ENCODE measurements around the gene RAPGEF2. TPM values are rescaled to one million over a fixed set of nuclear protein-coding genes. Genes with fewer than 3 reads are reported as not detected.
A peak's percentile ranks its signal among the peaks of the same experiment; 100 is the strongest.

RAPGEF2 gene
- total and polyA plus RNA-seq, 2 experiments from 2014 or later: 17.3 to 96.0 TPM

- Histone ChIP-seq H3K36me3 (peaks cover 6% of the 10 kb centered on the region), H3K4me3 (no peak overlapping the region), H3K4me1 (ENCODE audit: low read depth) (no peaks in the 10 kb centered on the region), H3K27me3 (no peaks in the 10 kb centered on the region), H3K9me3 (ENCODE audit: low read depth) (no peaks in the 10 kb centered on the region), H3K27ac (no peak overlapping the region)
- DNase-seq (ENCODE audit: low read depth in 1 of 2, low spot score in 1 of 2): no peak
- TF ChIP-seq CTCF (IDR thresholded peaks at IDR 0.05; ENCODE audit: low read depth, low read length): no peak
Measured at GRCh38 chr4:159188646-159189045, 85.8 kb downstream of the RAPGEF2 start.

GRCh38 chr4:159190651-159191050 lies 87.8 kb downstream of the RAPGEF2 start:
- no peaks in the 10 kb centered on the region for H3K27me3 ChIP-seq
- H3K27ac ChIP-seq: no peak overlapping the region
- H3K4me1 ChIP-seq (ENCODE audit: low read depth): no peaks in the 10 kb centered on the region
- no peak overlapping the region for H3K4me3 ChIP-seq
- TF ChIP-seq CTCF (IDR thresholded peaks at IDR 0.05; ENCODE audit: low read depth, low read length): no peak
- peaks cover 6% of the 10 kb centered on the region for H3K36me3 ChIP-seq
- H3K9me3 ChIP-seq (ENCODE audit: low read depth): no peaks in the 10 kb centered on the region
- no peak for DNase-seq (ENCODE audit: low read depth in 1 of 2, low spot score in 1 of 2)

- Histone ChIP-seq H3K9me3 (ENCODE audit: low read depth) (no peaks in the 10 kb centered on the region), H3K4me1 (ENCODE audit: low read depth) (no peaks in the 10 kb centered on the region), H3K27ac (no peak overlapping the region), H3K27me3 (no peaks in the 10 kb centered on the region), H3K36me3 (peaks cover 6% of the 10 kb centered on the region), H3K4me3 (no peak overlapping the region)
- TF ChIP-seq CTCF (IDR thresholded peaks at IDR 0.05; ENCODE audit: low read depth, low read length): peak; percentile 45
- DNase-seq (ENCODE audit: low read depth in 1 of 2, low spot score in 1 of 2): peak; percentile 38 to 59
Measured at GRCh38 chr4:159191989-159192388, 89.1 kb downstream of the RAPGEF2 start.

DNA sequence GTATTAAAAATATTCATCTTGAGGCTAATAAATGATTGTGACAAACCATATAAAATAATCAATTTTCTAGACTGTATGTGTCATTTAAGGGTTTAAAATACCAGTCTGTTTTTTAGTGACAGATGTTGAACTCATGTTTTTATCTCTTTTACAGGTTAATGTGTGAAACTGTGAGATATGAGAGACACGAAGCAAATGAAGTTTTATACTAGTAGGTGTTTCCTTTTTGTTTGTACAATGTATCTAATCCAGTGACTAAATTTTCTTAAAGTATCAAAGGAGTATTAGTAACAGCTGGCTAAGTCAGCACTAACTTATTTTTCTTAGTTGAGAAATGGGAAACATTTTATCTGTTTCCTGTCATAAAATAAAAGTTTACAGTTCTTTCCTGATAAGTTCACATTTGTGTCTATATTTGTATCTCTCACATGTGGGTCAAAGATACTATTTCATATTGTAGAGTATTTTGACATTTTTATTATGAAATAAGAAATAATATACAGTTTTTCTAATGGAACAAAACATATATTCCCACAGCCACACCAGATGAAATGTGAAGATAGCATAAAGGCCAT lies 90.3 kb downstream of the RAPGEF2 start:
- no peaks in the 10 kb centered on the region for H3K27me3 ChIP-seq
- no peak for DNase-seq (ENCODE audit: low read depth in 1 of 2, low spot score in 1 of 2)
- TF ChIP-seq CTCF (IDR thresholded peaks at IDR 0.05; ENCODE audit: low read depth, low read length): no peak
- H3K27ac ChIP-seq: no peak overlapping the region
- H3K4me3 ChIP-seq: no peak overlapping the region
- peaks cover 4% of the 10 kb centered on the region for H3K4me1 ChIP-seq (ENCODE audit: low read depth)
- no peaks in the 10 kb centered on the region for H3K9me3 ChIP-seq (ENCODE audit: low read depth)
- peaks cover 6% of the 10 kb centered on the region for H3K36me3 ChIP-seq

DNA sequence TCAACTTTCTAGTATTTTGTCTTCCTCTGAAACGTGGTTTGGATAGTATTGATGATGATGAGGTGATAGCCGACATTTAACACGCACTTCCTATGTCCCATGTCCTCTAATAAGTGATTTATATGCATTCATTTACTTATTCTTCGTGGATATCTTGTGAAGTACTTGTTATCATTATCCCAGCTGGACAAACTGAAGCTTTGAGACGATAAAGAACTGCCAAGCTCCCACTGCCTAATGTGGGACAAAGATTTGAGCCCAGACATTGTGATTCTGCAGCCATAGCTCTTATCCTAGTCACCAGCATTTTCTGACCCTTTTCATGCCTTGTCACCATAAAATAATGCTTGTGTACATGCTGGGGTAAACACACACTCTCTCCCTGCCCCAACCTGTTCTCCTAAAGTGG lies 92.5 kb downstream of the RAPGEF2 start:
- DNase-seq (ENCODE audit: low read depth in 1 of 2, low spot score in 1 of 2): no peak
- H3K36me3 ChIP-seq: peaks cover 6% of the 10 kb centered on the region
- no peak overlapping the region for H3K27ac ChIP-seq
- H3K27me3 ChIP-seq: no peaks in the 10 kb centered on the region
- H3K4me3 ChIP-seq: no peak overlapping the region
- no peak for TF ChIP-seq CTCF (IDR thresholded peaks at IDR 0.05; ENCODE audit: low read depth, low read length)
- peaks cover 4% of the 10 kb centered on the region for H3K4me1 ChIP-seq (ENCODE audit: low read depth)
- H3K9me3 ChIP-seq (ENCODE audit: low read depth): no peaks in the 10 kb centered on the region
